ENCODE measurements around the gene ESYT2. TPM values are rescaled to one million over a fixed set of nuclear protein-coding genes. Genes with fewer than 3 reads are reported as not detected.

ESYT2 gene
- polyA plus RNA-seq, 3 donors = 45.1 to 93.3 (median 57.1) TPM

- DNase-seq (ENCODE audit: extremely low read depth in 1 of 11, low read depth in 9 of 11, low spot score in 4 of 11) = no peak
These were observed 45.7 kb downstream of the ESYT2 start for GRCh38 chr7:158783595-158783994.

DNA sequence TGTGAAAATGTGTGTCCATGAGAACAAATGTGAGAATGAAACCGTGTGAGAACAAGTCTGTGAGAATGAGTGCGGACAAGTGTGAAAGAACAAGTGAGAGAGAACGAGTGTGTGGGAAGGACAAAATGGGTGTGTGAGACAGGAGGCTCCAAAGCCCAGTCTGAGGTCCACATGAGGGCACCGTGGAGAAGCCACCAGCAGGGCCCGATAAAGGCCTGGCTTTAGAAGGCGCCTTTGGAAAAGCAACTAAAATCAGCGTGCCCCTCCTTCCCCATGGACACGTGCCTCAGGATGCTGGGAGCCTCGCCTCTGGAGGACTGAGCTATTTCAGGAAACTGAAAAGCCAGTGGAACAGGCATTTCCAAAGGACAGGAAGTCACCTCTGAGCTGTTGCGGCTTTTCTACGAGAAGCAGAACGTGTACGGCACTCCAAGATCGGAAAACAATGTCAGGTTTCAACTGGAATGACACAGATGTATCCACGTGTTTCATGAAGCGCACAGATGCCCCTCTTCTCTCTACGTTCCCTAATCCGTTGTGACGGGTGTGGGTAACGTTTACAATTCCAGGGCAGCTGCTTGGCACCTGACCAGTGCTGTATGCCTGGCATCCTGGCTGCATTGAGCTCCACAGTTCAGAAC, 46.4 kb downstream of the ESYT2 start:
- no peak for DNase-seq (ENCODE audit: extremely low read depth in 1 of 11, low read depth in 9 of 11, low spot score in 4 of 11)

- DNase-seq (ENCODE audit: extremely low read depth in 1 of 11, low read depth in 9 of 11, low spot score in 4 of 11) = no peak
These were observed 47.2 kb downstream of the ESYT2 start for GRCh38 chr7:158781974-158782664.

- DNase-seq (ENCODE audit: extremely low read depth in 1 of 11, low read depth in 9 of 11, low spot score in 4 of 11) = no peak
These were observed 47.9 kb downstream of the ESYT2 start for GRCh38 chr7:158781217-158781973.

DNA sequence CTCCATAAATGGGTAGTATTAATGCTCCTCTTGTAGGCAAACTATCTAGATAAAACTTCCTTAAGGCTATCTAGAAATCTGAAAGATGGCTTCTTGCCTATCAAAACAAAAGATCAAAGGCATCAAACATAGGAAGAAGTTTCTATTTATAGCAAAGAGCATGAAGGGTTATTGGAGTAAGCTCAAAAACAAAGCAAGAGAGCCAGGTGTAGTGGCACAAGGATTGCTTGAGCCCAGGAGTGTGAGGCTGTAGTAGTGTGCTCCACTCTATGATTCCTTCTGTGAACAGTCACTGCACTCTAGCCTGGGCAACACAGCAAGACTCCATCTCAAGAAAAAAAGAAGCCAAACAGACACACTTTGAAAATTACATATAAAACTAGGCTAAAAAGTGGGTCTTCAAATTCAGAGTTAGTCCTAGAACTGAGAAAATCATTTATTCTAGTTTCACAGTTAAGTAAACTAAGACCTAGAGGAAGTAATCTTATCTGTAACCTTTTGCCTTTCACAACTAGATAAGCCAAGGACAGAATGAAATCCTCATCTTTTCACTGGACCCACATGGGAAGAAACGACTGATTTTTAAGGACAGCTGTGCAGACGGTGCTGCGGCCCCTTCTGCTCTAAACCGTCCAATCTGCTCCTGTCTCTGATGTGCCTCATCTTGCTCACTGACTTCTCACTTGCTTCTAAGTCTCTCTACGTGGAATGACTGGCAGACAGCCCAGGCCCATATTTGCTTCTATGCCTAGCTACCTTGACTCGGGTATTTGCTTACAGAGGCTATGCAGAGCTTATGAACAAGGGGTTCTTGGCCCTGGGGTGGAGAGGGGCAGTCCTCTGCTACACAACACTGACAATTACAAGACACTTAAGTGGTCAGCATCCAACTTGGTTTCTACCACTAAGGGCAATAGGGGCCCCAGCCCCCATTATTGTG, 50.0 kb downstream of the ESYT2 start:
- no peak for DNase-seq (ENCODE audit: extremely low read depth in 1 of 11, low read depth in 9 of 11, low spot score in 4 of 11)

GRCh38 chr7:158778471-158778870, 50.8 kb downstream of the ESYT2 start:
- DNase-seq (ENCODE audit: extremely low read depth in 1 of 11, low read depth in 9 of 11, low spot score in 4 of 11) = no peak

- DNase-seq (ENCODE audit: extremely low read depth in 1 of 11, low read depth in 9 of 11, low spot score in 4 of 11) = no peak
These were observed 51.5 kb downstream of the ESYT2 start for GRCh38 chr7:158777793-158778192.

DNA sequence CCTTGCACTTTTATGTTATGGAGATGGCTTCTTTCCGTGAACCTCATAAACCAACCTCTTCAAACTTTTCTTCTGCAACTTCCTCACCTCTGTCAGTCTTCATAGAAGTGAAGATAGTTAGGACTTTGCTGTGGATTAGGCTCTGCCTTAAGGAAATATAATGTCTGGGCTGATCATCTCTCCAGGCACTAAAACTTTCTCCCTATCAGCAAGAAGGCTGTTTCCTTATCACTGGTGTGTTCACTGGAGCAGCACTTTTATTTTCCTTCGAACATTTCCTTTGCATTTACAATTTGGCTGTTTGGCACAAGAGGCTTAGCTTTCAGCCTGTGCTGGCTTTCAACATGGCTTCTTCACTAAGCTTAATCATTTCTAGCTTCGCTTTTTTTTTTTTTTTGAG, 52.8 kb downstream of the ESYT2 start:
- DNase-seq (ENCODE audit: extremely low read depth in 1 of 11, low read depth in 9 of 11, low spot score in 4 of 11) = no peak

GRCh38 chr7:158774952-158775351, 54.4 kb downstream of the ESYT2 start:
- DNase-seq (ENCODE audit: extremely low read depth in 1 of 11, low read depth in 9 of 11, low spot score in 4 of 11) = no peak

DNA sequence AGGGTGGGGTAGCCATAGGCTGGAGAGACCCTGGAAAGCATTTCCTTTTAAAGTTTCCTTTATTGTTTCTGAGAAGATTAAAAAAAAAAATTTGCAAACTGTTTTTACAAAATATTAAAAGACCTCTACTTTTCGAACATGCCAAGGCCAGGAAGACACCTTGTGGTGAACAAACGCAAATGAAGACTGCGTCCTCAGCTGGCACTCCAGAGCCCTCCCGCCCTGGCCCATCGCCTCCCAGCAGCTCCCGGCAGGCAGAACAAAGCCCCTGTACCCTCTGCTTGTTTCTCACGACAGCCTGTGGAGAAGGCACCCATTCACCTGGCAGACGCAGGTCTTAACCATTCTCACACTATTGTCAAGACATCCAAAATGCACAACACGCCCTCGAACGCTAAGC, 56.4 kb downstream of the ESYT2 start:
- DNase-seq (ENCODE audit: extremely low read depth in 1 of 11, low read depth in 9 of 11, low spot score in 4 of 11) = no peak

DNA sequence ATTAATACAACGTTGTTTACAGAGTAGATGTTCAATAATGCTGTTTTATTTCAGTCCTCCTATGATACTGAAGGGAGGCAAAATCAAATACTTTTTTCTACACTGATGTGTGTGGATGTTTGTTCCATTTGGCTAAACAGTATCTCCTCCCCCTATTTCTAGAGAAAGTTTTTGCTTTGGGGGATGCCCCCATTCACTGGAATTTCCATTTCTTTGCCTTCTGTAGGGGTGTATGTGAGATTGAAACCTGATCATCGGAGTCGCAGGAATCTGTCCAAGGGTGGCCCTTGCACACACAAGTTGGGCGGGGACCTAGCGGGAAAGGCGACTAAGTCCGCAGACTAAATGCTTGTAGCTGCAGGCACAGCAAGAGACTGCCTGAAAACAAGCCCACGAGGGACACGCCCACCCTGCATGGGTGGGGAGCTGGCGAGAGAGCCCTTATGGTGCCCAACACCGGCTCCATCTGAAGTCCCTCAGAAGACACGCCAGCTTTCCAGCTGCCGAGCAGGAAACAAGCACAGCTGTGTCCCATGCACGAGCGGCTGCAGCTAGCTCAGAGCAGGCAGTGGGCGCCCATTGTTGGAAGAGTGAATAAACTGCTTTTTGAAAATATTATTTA, 58.0 kb downstream of the ESYT2 start:
- DNase-seq (ENCODE audit: extremely low read depth in 1 of 11, low read depth in 9 of 11, low spot score in 4 of 11) = no peak

GRCh38 chr7:158767707-158768106, 61.6 kb downstream of the ESYT2 start:
- no peak for DNase-seq (ENCODE audit: extremely low read depth in 1 of 11, low read depth in 9 of 11, low spot score in 4 of 11)

DNA sequence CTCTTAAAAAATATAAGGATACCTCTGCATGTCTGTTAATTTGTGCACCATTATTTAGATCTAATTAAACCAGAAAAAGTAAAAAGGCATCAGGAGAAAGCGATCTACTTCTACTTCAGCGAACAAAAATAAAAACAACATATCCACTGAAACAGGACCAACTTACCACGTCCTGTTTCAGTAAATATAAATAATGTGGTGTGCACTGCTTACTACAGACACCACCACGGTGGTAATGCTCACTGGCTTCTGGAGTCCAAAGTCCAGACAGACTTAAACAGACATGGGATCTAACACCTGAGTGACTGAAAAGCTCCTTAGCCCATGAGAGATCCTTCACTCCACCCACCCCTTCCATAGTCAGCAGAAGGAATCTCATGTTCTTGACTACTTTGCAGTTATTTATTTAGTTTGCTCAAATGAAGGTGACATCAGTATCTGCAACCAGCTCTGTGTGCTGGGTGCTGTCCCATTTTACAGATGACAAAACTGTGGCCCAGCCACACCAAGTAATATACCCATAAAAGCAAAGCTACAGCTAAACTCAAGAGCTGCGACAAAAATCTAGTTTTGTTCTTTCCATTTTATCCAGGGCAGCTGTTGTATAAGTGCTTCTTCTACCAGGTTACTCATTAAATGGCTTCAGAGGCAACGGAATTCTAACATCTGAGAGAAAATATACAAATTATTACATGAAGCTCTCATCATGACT, 62.6 kb downstream of the ESYT2 start:
- DNase-seq (ENCODE audit: extremely low read depth in 1 of 11, low read depth in 9 of 11, low spot score in 4 of 11) = no peak

- no peak for DNase-seq (ENCODE audit: extremely low read depth in 1 of 11, low read depth in 9 of 11, low spot score in 4 of 11)
These were observed 64.3 kb downstream of the ESYT2 start for GRCh38 chr7:158765020-158765419.

GRCh38 chr7:158763454-158764033, 65.8 kb downstream of the ESYT2 start:
- DNase-seq (ENCODE audit: extremely low read depth in 1 of 11, low read depth in 9 of 11, low spot score in 4 of 11) = no peak

DNA sequence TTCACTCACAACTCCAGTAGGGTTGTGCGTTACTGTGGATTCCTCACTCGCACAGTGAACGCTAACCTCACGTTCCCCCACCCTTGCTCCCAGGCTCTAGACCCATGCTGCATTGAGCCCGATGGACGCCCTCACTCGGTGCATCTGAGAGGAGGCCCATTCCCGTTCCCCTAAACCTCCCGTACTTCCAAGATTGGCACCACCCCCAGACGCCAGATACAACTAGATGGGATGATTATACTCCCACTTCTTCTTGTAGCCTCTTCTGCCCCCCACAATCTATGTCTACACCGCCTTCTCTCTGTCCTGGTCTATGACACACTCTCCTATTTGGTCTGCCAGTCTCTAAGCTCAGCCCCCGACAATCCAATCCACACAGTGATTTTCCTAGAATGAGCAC, 67.4 kb downstream of the ESYT2 start:
- no peak for DNase-seq (ENCODE audit: extremely low read depth in 1 of 11, low read depth in 9 of 11, low spot score in 4 of 11)

GRCh38 chr7:158760936-158761335, 68.4 kb downstream of the ESYT2 start:
- DNase-seq (ENCODE audit: extremely low read depth in 1 of 11, low read depth in 9 of 11, low spot score in 4 of 11) = no peak

DNA sequence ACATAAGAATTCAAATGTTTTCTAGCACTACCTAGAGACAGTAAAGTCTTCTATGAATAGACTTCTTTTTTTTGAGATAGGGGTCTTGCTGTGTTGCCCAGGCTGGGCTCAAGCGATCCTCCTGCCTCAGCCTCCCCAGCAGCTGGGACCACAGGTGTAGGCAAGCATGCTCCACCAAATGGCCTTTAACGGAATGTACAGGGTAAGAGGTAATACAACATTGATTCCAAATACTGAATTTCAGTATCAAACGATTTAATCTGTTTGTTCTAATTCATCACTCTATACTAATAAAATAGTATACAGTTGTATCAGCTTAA, 68.9 kb downstream of the ESYT2 start:
- DNase-seq (ENCODE audit: extremely low read depth in 1 of 11, low read depth in 9 of 11, low spot score in 4 of 11) = no peak

Measured in renal cortex interstitium (tissue), 11 donors.